Stimulated activated CD4-positive, alpha-beta T cell treated with anti-CD3 and anti-CD28 coated beads, Interleukin-1b, Interleukin-23, amount 100 ng/mL, for 48 hours (primary cell): ENCODE measurements around the gene CHL1.

Experiments used
- DNase-seq: peaks from one replicate; pipeline ENCODE4 v3.0.0-alpha.2; 2020

CHL1 gene

GRCh38 chr3:418239-418929, 221.8 kb downstream of the CHL1 start:
- no peak for DNase-seq

GRCh38 chr3:420584-420983, 224.0 kb downstream of the CHL1 start:
- no peak for DNase-seq

GRCh38 chr3:425079-425478, 228.5 kb downstream of the CHL1 start:
- no peak for DNase-seq

- no peak for DNase-seq
Observed at GRCh38 chr3:426072-426471, 229.5 kb downstream of the CHL1 start.

- no peak for DNase-seq
Observed at GRCh38 chr3:427128-427527, 230.6 kb downstream of the CHL1 start.

GRCh38 chr3:430186-430585, 233.6 kb downstream of the CHL1 start:
- no peak for DNase-seq

- DNase-seq = no peak
Observed at GRCh38 chr3:435161-435560, 238.6 kb downstream of the CHL1 start.

GRCh38 chr3:436053-436452, 239.5 kb downstream of the CHL1 start:
- DNase-seq = no peak

GRCh38 chr3:440826-441225, 244.3 kb downstream of the CHL1 start:
- DNase-seq = no peak

GRCh38 chr3:445960-446359, 249.4 kb downstream of the CHL1 start:
- no peak for DNase-seq

GRCh38 chr3:447671-448070, 251.1 kb downstream of the CHL1 start:
- no peak for DNase-seq

GRCh38 chr3:449711-450110, 253.1 kb downstream of the CHL1 start:
- no peak for DNase-seq

- no peak for DNase-seq
Observed at GRCh38 chr3:452221-452620, 255.7 kb downstream of the CHL1 start.

GRCh38 chr3:453106-453505, 256.5 kb downstream of the CHL1 start:
- DNase-seq = no peak

- no peak for DNase-seq
Observed at GRCh38 chr3:454986-455385, 258.4 kb downstream of the CHL1 start.

- no peak for DNase-seq
Observed at GRCh38 chr3:458124-458523, 261.6 kb downstream of the CHL1 start.

- no peak for DNase-seq
Observed at GRCh38 chr3:458653-459310, 262.2 kb downstream of the CHL1 start.
